Type B pancreatic cell (in vitro differentiated cells): Measurements from ENCODE around the gene TOP2B. TPM values are rescaled to one million over a fixed set of nuclear protein-coding genes. Genes with fewer than 3 reads are reported as not detected.

Source experiments
- DNase-seq: peaks from one replicate; pipeline ENCODE4 v3.0.0; 2021; ENCODE audit warnings: mixed read lengths; ENCODE audit not compliant: unreplicated experiment; ENCODE audit errors: extremely low spot score
- H3K27ac Mint-ChIP-seq: 2 replicates; pipeline ENCODE4 v1.8.0; 2021; ENCODE audit warnings: mild to moderate bottlenecking, mixed read lengths
- H3K27me3 Mint-ChIP-seq: 2 replicates; pipeline ENCODE4 v1.8.0; 2021; ENCODE audit warnings: mixed read lengths
- H3K36me3 Mint-ChIP-seq: 2 replicates; pipeline ENCODE4 v1.8.0; 2021; ENCODE audit warnings: mixed read lengths
- H3K4me1 Mint-ChIP-seq: one replicate; pipeline ENCODE4 v1.8.0; 2021; ENCODE audit warnings: mixed read lengths; ENCODE audit not compliant: unreplicated experiment
- H3K4me3 Mint-ChIP-seq: 2 replicates; pipeline ENCODE4 v1.8.0; 2021; ENCODE audit warnings: mild to moderate bottlenecking, mixed read lengths
- H3K9me3 Mint-ChIP-seq: 2 replicates; pipeline ENCODE4 v1.8.0; 2021; ENCODE audit warnings: mixed read lengths
- CTCF ChIP-seq: fragments of 200-600 bp; sonication (generic); conservative IDR thresholded peaks from 2 replicates; pipeline ENCODE4 v1.5.0; 2021; ENCODE audit warnings: antibody characterized with exemption, mild to moderate bottlenecking
- long read RNA-seq: library from polyadenylated mRNA; unstranded; transcript quantifications from one replicate; pipeline ENCODE4 v2.0.0, GENCODE V29; 2020
- total RNA-seq: library from RNA; stranded (reverse); gene quantifications from 2 replicates; pipeline ENCODE4 v1.2.1, GENCODE V29; 2021; ENCODE audit warnings: low replicate concordance

TOP2B gene, protein sequence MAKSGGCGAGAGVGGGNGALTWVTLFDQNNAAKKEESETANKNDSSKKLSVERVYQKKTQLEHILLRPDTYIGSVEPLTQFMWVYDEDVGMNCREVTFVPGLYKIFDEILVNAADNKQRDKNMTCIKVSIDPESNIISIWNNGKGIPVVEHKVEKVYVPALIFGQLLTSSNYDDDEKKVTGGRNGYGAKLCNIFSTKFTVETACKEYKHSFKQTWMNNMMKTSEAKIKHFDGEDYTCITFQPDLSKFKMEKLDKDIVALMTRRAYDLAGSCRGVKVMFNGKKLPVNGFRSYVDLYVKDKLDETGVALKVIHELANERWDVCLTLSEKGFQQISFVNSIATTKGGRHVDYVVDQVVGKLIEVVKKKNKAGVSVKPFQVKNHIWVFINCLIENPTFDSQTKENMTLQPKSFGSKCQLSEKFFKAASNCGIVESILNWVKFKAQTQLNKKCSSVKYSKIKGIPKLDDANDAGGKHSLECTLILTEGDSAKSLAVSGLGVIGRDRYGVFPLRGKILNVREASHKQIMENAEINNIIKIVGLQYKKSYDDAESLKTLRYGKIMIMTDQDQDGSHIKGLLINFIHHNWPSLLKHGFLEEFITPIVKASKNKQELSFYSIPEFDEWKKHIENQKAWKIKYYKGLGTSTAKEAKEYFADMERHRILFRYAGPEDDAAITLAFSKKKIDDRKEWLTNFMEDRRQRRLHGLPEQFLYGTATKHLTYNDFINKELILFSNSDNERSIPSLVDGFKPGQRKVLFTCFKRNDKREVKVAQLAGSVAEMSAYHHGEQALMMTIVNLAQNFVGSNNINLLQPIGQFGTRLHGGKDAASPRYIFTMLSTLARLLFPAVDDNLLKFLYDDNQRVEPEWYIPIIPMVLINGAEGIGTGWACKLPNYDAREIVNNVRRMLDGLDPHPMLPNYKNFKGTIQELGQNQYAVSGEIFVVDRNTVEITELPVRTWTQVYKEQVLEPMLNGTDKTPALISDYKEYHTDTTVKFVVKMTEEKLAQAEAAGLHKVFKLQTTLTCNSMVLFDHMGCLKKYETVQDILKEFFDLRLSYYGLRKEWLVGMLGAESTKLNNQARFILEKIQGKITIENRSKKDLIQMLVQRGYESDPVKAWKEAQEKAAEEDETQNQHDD (N-terminal part only)
- 106 and 198 TPM in 2 replicates for total RNA-seq
- long read RNA-seq, partial matches to known transcripts = 49 of 52 reads
- long read RNA-seq, other reads (novel, unspliced or antisense) = 3 of 52 reads

GRCh38 chr3:25664812-25665314, at the start of gene TOP2B:
Gene TOP2B (minus strand): TSS chr3:25664907. CDS start chr3:25664297, 610 bp downstream.
- H3K27me3 Mint-ChIP-seq = no peaks in the 10 kb centered on the region
- no peak for TF ChIP-seq CTCF
- H3K4me1 Mint-ChIP-seq = peaks cover 40% of the 10 kb centered on the region
- H3K36me3 Mint-ChIP-seq = peaks cover 4% of the 10 kb centered on the region
- H3K4me3 Mint-ChIP-seq = peak within 1 kb of the TSS; percentile 97
- H3K9me3 Mint-ChIP-seq = no peaks in the 10 kb centered on the region
- peak within 1 kb of the TSS; percentile 100 for H3K27ac Mint-ChIP-seq
- peak; percentile 97 for DNase-seq

- no peaks in the 10 kb centered on the region for H3K9me3 Mint-ChIP-seq
- no peak for TF ChIP-seq CTCF
- no peak overlapping the region for H3K4me3 Mint-ChIP-seq
- H3K4me1 Mint-ChIP-seq = peaks cover 4% of the 10 kb centered on the region
- no peak for DNase-seq
- no peaks in the 10 kb centered on the region for H3K27me3 Mint-ChIP-seq
- H3K27ac Mint-ChIP-seq = no peak overlapping the region
- peaks cover 10% of the 10 kb centered on the region for H3K36me3 Mint-ChIP-seq
These were observed 48.8 kb upstream of the TOP2B start for GRCh38 chr3:25713341-25713985.

GRCh38 chr3:25711090-25711489, 46.4 kb upstream of the TOP2B start:
- TF ChIP-seq CTCF = no peak
- DNase-seq = no peak
- H3K4me3 Mint-ChIP-seq = no peak overlapping the region
- H3K27ac Mint-ChIP-seq = no peak overlapping the region
- no peaks in the 10 kb centered on the region for H3K27me3 Mint-ChIP-seq
- H3K4me1 Mint-ChIP-seq = peaks cover 4% of the 10 kb centered on the region
- no peaks in the 10 kb centered on the region for H3K36me3 Mint-ChIP-seq
- no peaks in the 10 kb centered on the region for H3K9me3 Mint-ChIP-seq

- Mint-ChIP-seq H3K27ac (no peak overlapping the region), H3K36me3 (no peaks in the 10 kb centered on the region), H3K27me3 (peaks cover 4% of the 10 kb centered on the region), H3K4me3 (no peak overlapping the region), H3K9me3 (no peaks in the 10 kb centered on the region), H3K4me1 (no peaks in the 10 kb centered on the region)
- no peak for DNase-seq
- no peak for TF ChIP-seq CTCF
These were observed 43.3 kb upstream of the TOP2B start for GRCh38 chr3:25708036-25708435.
